OCI-LY1 (cell line): ENCODE measurements around the gene ADAMTS20.

Experiments
- CTCF ChIP-seq: fragments of 200-600 bp; sonication (generic), shearing (Covaris generic); IDR thresholded peaks from 2 replicates; pipeline ENCODE4 v1.5.1; 2017; ENCODE audit warnings: mild to moderate bottlenecking, antibody characterized with exemption, low read length, moderate library complexity, mixed read lengths
- EZH2 ChIP-seq: fragments of 200-600 bp; sonication (generic), shearing (Covaris generic); IDR thresholded peaks from 2 replicates; pipeline ENCODE4 v1.8.0; 2017; ENCODE audit warnings: borderline replicate concordance, mixed run types, mild to moderate bottlenecking, antibody characterized with exemption, low read length, moderate library complexity, mixed read lengths

DNA sequence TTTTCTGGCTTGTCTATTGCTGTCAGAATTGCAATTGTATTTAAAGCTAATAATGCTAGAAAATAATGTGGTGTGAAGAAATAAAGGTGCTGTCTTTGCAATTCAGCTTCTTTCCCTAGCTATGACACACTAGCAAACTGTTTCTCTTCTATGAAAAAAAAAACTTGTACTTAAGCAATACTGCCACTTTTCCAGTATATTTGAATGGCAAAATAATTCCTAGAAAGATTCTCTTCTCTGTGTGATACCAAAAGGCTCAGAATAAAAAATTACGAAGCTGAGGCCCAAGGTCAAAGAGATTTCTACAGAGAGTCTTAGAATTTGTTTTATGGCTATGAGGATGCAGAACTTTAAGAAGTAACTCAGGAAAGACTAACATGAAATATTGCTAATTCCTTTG lies 235.5 kb downstream of the ADAMTS20 start:
- TF ChIP-seq CTCF (no peak), EZH2 (no peak)
